ENCODE measurements around the gene ZNF236.

GRCh38 chr18:76985156-76985950, 163.0 kb downstream of the ZNF236 start:
- TF ChIP-seq, protein P1, sequence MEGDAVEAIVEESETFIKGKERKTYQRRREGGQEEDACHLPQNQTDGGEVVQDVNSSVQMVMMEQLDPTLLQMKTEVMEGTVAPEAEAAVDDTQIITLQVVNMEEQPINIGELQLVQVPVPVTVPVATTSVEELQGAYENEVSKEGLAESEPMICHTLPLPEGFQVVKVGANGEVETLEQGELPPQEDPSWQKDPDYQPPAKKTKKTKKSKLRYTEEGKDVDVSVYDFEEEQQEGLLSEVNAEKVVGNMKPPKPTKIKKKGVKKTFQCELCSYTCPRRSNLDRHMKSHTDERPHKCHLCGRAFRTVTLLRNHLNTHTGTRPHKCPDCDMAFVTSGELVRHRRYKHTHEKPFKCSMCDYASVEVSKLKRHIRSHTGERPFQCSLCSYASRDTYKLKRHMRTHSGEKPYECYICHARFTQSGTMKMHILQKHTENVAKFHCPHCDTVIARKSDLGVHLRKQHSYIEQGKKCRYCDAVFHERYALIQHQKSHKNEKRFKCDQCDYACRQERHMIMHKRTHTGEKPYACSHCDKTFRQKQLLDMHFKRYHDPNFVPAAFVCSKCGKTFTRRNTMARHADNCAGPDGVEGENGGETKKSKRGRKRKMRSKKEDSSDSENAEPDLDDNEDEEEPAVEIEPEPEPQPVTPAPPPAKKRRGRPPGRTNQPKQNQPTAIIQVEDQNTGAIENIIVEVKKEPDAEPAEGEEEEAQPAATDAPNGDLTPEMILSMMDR (IDR thresholded peaks at IDR 0.05): no peak
- no peak for TF ChIP-seq POLR2A (IDR thresholded peaks at IDR 0.05)
